ENCODE data around the gene CHID1.

DNA sequence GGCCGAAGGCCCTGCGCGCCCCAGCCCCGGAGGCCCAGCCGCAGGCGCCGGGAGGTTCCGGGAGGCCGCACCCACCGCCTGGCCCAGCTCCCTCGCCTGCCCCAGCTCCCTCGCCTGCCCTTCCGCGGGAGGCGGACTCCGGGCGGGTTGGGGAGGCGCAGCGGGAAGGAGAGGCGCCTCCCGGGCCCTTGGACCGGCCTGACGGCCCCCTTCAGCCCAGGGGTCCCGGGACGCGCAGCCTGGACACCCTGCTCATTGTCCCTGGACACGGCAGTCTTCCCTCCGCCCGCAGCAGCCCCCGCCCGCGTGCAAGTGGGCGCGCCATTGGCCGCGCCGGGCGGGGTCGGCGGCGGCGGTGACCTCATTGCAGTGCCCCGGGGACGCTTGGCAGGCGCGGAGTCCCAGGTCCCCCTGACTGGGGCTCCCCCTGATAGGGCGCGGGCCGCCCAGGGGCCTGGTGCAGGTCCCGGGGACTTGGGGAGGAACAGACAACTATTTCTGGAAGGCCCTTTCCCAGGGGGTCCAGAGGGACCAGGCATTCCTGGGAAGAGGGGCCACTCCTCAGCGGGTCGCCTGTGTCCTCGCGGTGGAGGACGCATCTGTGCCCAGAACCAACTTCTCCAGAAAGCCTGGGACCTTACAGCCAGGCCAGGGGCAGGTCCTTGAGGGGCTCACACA, 77.4 kb downstream of the CHID1 start:
- TF ChIP-seq ZNF785 (CRISPR knock-in tag; IDR thresholded peaks at IDR 0.05) (no peak), YBX1 (IDR thresholded peaks at IDR 0.05) (no peak), HNRNPH1 (optimal IDR thresholded peaks at IDR 0.05; ENCODE audit: low read depth, low read length) (no peak)
